GM19023 (cell line): ENCODE results near the gene CAPN10.

Source experiments
- ATAC-seq: cut with Tn5 transposase; IDR thresholded peaks from one replicate; pipeline ENCODE4 v1.9.1; 2021; ENCODE audit warnings: mild to moderate bottlenecking, moderate library complexity; ENCODE audit not compliant: unreplicated experiment

CAPN10 gene

GRCh38 chr2:240620859-240621258 lies 34.3 kb downstream of the CAPN10 start:
- ATAC-seq, result no peak

GRCh38 chr2:240622060-240622411 lies 35.5 kb downstream of the CAPN10 start:
- no peak for ATAC-seq

- no peak for ATAC-seq
These were observed 36.1 kb downstream of the CAPN10 start for GRCh38 chr2:240622531-240623235.

- no peak for ATAC-seq
These were observed 37.0 kb downstream of the CAPN10 start for GRCh38 chr2:240623531-240624010.

GRCh38 chr2:240624011-240624949 lies 37.7 kb downstream of the CAPN10 start:
- ATAC-seq, result no peak

- ATAC-seq, result no peak
These were observed 38.6 kb downstream of the CAPN10 start, which contains the start of gene GPR35 for GRCh38 chr2:240624950-240625621. GPR35 (plus strand) TSS chr2:240625480; CDS start chr2:240629953, 4,473 bp downstream.

GRCh38 chr2:240626531-240627300 lies 40.2 kb downstream of the CAPN10 start:
- no peak for ATAC-seq

DNA sequence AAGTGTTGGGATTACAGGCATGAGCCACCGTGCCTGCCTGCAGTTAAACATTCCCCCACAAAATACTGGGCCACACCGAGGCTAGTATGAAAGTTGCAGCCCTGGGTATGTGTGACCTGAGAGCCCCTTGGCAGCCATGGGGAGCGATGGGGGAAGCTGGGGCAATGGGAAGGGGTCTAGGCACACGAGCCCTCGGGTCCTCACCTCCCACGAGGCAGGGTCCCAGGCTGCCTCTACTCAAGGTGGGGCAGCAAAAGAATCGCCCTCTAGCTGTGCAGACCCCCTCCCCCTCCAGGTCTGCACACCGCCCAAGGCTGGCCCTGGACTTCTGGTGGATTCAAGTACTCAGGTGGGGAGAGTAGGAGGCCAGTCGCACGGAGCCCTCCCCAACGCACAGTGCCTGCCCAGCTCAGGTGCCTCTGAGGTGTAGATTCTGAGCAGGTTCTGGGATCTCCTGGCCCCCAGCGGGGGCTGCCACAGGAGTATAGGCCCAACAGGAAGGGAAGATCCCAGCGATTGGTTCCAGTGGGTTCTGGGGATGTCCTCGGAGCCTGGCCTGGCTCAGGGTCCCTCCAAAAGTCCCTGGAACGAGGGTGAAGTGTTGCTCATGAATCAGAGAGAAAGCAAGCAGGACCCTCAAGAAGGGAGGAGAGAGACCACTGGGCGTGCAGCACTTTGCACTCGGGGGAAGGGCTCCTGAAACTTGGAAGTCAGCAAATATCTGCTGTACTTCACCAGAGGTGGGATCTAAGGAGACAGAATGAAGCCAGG lies 41.4 kb downstream of the CAPN10 start:
- no peak for ATAC-seq

GRCh38 chr2:240628507-240628807 lies 41.9 kb downstream of the CAPN10 start:
- ATAC-seq, result no peak

DNA sequence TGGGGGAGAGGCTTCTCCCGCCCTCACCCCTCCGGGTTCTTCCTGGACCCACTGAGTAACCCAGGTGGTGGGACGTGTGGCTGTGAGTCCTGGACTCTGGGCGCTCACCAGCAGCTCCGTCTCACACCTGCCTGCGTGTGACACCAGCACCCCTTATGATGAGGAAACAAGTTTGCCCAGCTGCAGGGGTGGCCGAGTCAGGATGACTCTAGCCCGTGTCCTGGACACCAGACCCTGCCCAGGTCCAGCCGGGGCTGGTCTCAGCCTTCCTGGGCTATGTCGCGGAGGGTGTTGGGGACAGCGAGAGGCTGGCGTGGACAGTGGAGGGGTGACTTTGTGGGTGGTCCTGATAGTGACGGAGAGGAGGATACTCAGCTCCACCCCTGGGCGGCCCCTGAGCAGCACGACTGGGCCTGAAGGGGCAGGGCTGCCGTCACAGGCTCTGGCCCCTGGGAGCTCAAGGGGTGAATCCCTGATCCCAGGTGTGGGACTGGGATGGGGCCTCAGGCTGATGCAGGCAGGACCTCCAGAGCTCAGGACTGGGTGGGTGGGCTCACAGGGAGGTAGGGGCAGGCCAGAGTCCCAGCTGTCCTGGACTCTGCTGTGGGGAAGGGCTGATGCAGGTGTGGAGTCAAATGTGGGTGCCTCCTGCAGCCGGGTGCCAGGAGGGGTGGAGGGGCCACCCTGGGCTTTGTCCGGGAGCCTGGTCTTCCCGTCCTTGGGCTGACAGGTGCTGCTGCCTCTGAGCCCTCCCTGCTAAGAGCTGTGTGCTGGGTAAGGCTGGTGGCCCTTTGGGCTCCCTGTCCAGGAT lies 42.5 kb downstream of the CAPN10 start:
- ATAC-seq, result no peak

GRCh38 chr2:240629619-240629967 lies 43.1 kb downstream of the CAPN10 start:
- ATAC-seq, result no peak

DNA sequence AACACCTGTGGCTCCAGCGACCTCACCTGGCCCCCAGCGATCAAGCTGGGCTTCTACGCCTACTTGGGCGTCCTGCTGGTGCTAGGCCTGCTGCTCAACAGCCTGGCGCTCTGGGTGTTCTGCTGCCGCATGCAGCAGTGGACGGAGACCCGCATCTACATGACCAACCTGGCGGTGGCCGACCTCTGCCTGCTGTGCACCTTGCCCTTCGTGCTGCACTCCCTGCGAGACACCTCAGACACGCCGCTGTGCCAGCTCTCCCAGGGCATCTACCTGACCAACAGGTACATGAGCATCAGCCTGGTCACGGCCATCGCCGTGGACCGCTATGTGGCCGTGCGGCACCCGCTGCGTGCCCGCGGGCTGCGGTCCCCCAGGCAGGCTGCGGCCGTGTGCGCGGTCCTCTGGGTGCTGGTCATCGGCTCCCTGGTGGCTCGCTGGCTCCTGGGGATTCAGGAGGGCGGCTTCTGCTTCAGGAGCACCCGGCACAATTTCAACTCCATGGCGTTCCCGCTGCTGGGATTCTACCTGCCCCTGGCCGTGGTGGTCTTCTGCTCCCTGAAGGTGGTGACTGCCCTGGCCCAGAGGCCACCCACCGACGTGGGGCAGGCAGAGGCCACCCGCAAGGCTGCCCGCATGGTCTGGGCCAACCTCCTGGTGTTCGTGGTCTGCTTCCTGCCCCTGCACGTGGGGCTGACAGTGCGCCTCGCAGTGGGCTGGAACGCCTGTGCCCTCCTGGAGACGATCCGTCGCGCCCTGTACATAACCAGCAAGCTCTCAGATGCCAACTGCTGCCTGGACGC lies 43.6 kb downstream of the CAPN10 start:
- no peak for ATAC-seq

DNA sequence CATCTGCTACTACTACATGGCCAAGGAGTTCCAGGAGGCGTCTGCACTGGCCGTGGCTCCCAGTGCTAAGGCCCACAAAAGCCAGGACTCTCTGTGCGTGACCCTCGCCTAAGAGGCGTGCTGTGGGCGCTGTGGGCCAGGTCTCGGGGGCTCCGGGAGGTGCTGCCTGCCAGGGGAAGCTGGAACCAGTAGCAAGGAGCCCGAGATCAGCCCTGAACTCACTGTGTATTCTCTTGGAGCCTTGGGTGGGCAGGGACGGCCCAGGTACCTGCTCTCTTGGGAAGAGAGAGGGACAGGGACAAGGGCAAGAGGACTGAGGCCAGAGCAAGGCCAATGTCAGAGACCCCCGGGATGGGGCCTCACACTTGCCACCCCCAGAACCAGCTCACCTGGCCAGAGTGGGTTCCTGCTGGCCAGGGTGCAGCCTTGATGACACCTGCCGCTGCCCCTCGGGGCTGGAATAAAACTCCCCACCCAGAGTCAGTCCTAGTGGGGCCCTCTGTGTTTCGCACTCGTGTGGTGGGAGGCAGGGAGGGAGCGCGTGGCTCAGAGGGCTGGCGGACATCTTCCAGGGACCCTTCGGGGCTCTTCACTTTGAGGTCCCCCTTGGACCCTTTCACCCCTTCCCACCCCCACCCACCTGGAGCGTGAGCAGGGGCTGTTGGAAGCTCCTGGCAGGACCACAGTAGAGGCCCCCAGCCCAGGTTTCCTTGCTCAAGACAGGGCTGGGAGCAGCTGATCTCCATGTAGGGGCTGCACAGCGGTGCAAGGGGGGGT lies 44.4 kb downstream of the CAPN10 start:
- no peak for ATAC-seq

DNA sequence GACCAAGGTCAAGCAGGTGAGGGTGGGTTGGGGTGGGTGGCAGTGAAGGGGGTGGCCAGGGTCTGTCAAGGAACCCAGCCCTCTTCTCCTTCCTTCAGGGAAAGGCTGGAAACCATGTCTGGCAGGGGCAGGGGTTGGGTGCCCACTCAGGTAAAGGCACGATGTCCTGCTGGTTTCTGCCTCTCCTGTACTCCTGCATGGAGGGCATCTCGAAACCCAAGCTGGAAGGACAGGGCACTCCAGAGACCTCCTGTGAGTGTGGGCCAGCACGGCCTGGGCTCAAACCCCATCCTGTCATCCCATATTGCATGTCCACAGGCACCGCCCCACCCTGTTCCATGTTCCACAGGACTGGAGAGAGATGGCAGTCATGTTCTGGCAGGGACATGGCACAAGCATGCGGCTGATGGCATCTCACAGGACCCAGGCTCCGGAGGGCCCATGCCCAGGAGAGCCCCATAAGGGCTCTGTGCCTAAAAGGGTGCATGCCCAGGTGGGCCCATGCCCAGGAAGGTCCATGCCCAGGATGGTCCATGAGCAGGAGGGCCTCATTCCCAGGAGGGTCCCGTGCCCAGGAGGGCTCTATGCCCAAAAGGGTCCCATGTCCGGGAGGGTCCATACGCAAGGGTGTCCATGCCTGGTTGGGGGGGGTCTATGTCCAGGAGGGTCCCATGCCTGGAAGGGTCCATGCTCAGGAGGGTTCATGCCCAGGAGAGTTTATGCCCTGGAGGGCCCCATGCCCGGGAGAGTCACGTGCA lies 45.2 kb downstream of the CAPN10 start:
- no peak for ATAC-seq

DNA sequence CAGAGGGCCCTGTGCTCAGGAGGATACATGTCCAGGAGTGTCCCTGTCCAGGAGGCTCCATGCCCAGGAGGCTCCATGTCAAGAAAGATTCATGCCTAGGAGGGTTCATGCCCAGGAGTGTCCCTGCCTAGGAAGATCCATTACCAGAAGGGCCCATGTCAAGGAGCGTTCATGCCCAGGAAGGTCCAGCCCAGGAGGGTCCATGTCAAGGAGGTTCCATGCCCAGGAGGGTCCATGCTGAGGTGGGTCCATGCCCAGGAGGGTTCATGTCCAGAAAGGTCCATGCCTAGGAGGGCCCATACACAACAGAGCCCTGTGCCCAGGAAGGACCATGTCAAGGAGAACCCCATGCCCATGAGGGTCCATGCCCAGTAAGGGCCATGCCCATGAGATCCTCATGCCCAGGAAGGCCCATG lies 45.8 kb downstream of the CAPN10 start:
- ATAC-seq, result no peak

DNA sequence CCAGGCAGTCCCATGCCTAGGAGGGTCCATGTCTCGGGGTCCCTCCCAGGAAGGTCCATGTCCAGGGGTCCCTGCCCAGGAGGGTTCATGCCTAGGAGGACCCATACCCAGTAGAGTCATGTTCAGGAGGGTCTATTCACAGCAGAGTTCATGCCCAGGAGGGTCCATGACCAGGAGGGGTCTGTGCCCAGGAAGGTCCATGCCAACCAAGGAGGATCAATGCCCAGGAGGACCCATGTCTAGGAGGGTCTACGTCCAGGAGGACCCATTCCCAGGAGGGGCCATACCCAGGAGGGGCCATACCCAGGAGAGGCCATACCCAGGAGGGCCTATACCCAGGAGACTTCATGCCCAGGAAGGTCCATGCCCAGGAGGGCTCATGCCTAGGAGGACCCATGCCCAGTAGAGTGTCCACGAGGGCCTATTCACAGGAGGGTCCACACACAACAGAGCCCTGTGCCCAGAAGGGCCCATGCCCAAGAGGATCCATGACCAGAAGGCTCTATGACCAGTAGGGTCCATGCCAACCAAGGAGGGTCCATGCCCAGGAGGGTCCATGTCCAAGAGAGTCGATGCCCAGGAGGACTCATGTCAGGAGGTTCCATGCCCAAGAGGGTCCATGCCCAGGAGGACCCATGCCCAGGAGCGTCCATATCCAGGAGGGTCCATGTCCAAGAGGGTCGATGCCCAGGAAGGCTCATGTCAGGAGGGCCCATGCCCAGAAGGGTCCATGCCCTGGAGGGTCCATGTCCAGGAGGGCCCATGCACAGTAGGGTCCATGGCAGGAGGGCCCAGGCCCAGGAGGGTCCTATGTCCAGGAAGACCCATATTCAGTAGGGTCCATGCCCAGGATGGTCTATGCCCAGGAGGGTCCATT lies 48.8 kb downstream of the CAPN10 start:
- ATAC-seq, result no peak
